ENCODE results near the gene GPR61. TPM values are rescaled to one million over a fixed set of nuclear protein-coding genes. Genes with fewer than 3 reads are reported as not detected.

Gene GPR61
- total RNA-seq, 4 donors from 2014 or later: 0.59 to 0.60 TPM; not detected in 2

GRCh38 chr1:109523706-109524105 lies 16.0 kb upstream of the GPR61 start:
- Histone ChIP-seq H3K4me3 (no peak overlapping the region), H3K27ac (no peak overlapping the region), H3K36me3 (no peaks in the 10 kb centered on the region), H3K4me1 (peaks cover 0 to 10% (median 2%) of the 10 kb centered on the region in 4 donors), H3K27me3 (peaks cover 0 to 2% of the 10 kb centered on the region in 2 donors), H3K9me3 (no peaks in the 10 kb centered on the region)
- TF ChIP-seq POLR2A (IDR thresholded peaks at IDR 0.05) (no peak), CTCF (IDR thresholded peaks at IDR 0.05) (no peak), EP300 (IDR thresholded peaks at IDR 0.05) (no peak)
- 77 to 79% methylated on average over 2 of the region's 2 CpGs for WGBS, 2 donors
- DNase-seq (ENCODE audit: low spot score in 2 of 2): no peak

GRCh38 chr1:109527098-109527811 lies 12.4 kb upstream of the GPR61 start:
- Histone ChIP-seq H3K9me3 (no peaks in the 10 kb centered on the region), H3K27me3 (no peaks in the 10 kb centered on the region), H3K4me1 (peaks cover 0 to 33% (median 10%) of the 10 kb centered on the region in 4 donors), H3K4me3 (no peak overlapping the region), H3K36me3 (no peaks in the 10 kb centered on the region), H3K27ac (no peak overlapping the region)
- TF ChIP-seq CTCF (IDR thresholded peaks at IDR 0.05) (no peak), EP300 (IDR thresholded peaks at IDR 0.05) (no peak), POLR2A (IDR thresholded peaks at IDR 0.05) (no peak)
- no peak for DNase-seq (ENCODE audit: low spot score in 2 of 2)
- 74 to 75% methylated on average over 14 of the region's 14 CpGs for WGBS, 2 donors

GRCh38 chr1:109527846-109528695 lies 11.6 kb upstream of the GPR61 start:
- no peak overlapping the region for H3K27ac ChIP-seq
- H3K27me3 ChIP-seq: no peaks in the 10 kb centered on the region
- no peaks in the 10 kb centered on the region for H3K36me3 ChIP-seq
- WGBS, 2 donors: 82 to 92% methylated on average over 9 of the region's 9 CpGs
- no peaks in the 10 kb centered on the region for H3K9me3 ChIP-seq
- no peak for DNase-seq (ENCODE audit: low spot score in 2 of 2)
- no peak overlapping the region for H3K4me3 ChIP-seq
- H3K4me1 ChIP-seq: peaks cover 0 to 41% (median 12%) of the 10 kb centered on the region in 4 donors
- no peak for TF ChIP-seq EP300 (IDR thresholded peaks at IDR 0.05)
- no peak for TF ChIP-seq CTCF (IDR thresholded peaks at IDR 0.05)
- no peak for TF ChIP-seq POLR2A (IDR thresholded peaks at IDR 0.05)

GRCh38 chr1:109528712-109529111 lies 11.0 kb upstream of the GPR61 start:
- TF ChIP-seq EP300 (IDR thresholded peaks at IDR 0.05) (no peak), POLR2A (IDR thresholded peaks at IDR 0.05) (no peak), CTCF (IDR thresholded peaks at IDR 0.05) (no peak)
- 81 to 85% methylated on average over 3 of the region's 3 CpGs for WGBS, 2 donors
- H3K9me3 ChIP-seq: no peaks in the 10 kb centered on the region
- H3K27me3 ChIP-seq: no peaks in the 10 kb centered on the region
- H3K4me3 ChIP-seq: no peak overlapping the region
- DNase-seq (ENCODE audit: low spot score in 2 of 2): no peak
- H3K36me3 ChIP-seq: no peaks in the 10 kb centered on the region
- no peak overlapping the region for H3K27ac ChIP-seq
- peaks cover 0 to 42% (median 12%) of the 10 kb centered on the region in 4 donors for H3K4me1 ChIP-seq

Measured in tibial nerve (tissue), 4 donors.